Central memory CD8-positive, alpha-beta T cell (primary cell): ENCODE results near the gene MYCBPAP.
"Not testable (repeated sequence)": the region's sequence is repeated elsewhere in the genome, so short reads cannot be mapped to it uniquely, and the experiment has no call there.

Experiments used
- ATAC-seq: fragments of 150-1000 bp; cut with Tn5 transposase; replicated peaks from 2 replicates; pipeline ENCODE4 v1.10.0; 2022; ENCODE audit warnings: mild to moderate bottlenecking, moderate FRiP score, moderate number of reproducible peaks; ENCODE audit not compliant: poor library complexity, severe bottlenecking; ENCODE audit errors: extremely low read depth
- DNase-seq, 2 donors: peaks; one replicate each; pipeline ENCODE4 v3.0.0; 2021; ENCODE audit warnings: low spot score in 2 of 2
- H3K27ac Mint-ChIP-seq: one replicate; pipeline ENCODE4 v1.8.0; 2022; ENCODE audit warnings: low read depth, mild to moderate bottlenecking, moderate library complexity, mixed read lengths
- H3K27me3 Mint-ChIP-seq: one replicate; pipeline ENCODE4 v1.8.0; 2022; ENCODE audit warnings: mixed read lengths
- H3K36me3 Mint-ChIP-seq: one replicate; pipeline ENCODE4 v1.8.0; 2022; ENCODE audit warnings: mild to moderate bottlenecking, moderate library complexity, mixed read lengths; ENCODE audit not compliant: insufficient read depth
- H3K4me1 Mint-ChIP-seq: one replicate; pipeline ENCODE4 v1.8.0; 2022; ENCODE audit warnings: mixed read lengths
- H3K4me3 Mint-ChIP-seq: one replicate; pipeline ENCODE4 v1.8.0; 2022; ENCODE audit warnings: mild to moderate bottlenecking, moderate library complexity, mixed read lengths
- H3K9me3 Mint-ChIP-seq: one replicate; pipeline ENCODE4 v1.8.0; 2022; ENCODE audit warnings: mixed read lengths

MYCBPAP gene

GRCh38 chr17:50467114-50467854, 41.0 kb upstream of the MYCBPAP start:
- Mint-ChIP-seq H3K27me3 (peaks cover 32% of the 10 kb centered on the region), H3K4me1 (peaks cover 20% of the 10 kb centered on the region), H3K4me3 (peak overlapping the region; percentile 7), H3K27ac (peak overlapping the region; percentile 46), H3K36me3 (peaks cover 2% of the 10 kb centered on the region), H3K9me3 (no peaks in the 10 kb centered on the region)
- DNase-seq (no peak), ATAC-seq (no peak)

GRCh38 chr17:50467855-50468303, 40.4 kb upstream of the MYCBPAP start:
- peaks cover 32% of the 10 kb centered on the region for H3K27me3 Mint-ChIP-seq
- no peak overlapping the region for H3K27ac Mint-ChIP-seq
- no peaks in the 10 kb centered on the region for H3K9me3 Mint-ChIP-seq
- H3K36me3 Mint-ChIP-seq: peaks cover 2% of the 10 kb centered on the region
- DNase-seq: no peak
- peaks cover 20% of the 10 kb centered on the region for H3K4me1 Mint-ChIP-seq
- peak overlapping the region; percentile 7 for H3K4me3 Mint-ChIP-seq
- no peak for ATAC-seq

GRCh38 chr17:50468304-50469207, 39.7 kb upstream of the MYCBPAP start, which contains the start of gene CHAD:
Gene CHAD (minus strand): TSS chr17:50468880. CDS start chr17:50468813, 67 bp downstream.
- DNase-seq (no peak), ATAC-seq (no peak)
- Mint-ChIP-seq H3K36me3 (peaks cover 2% of the 10 kb centered on the region), H3K27ac (no peak within 1 kb of the TSS), H3K4me3 (peak within 1 kb of the TSS; percentile 48), H3K9me3 (no peaks in the 10 kb centered on the region), H3K27me3 (peaks cover 32% of the 10 kb centered on the region), H3K4me1 (peaks cover 20% of the 10 kb centered on the region)

- ATAC-seq (no peak), DNase-seq (no peak)
- H3K27me3 Mint-ChIP-seq: peaks cover 32% of the 10 kb centered on the region
- peaks cover 20% of the 10 kb centered on the region for H3K4me1 Mint-ChIP-seq
- no peak overlapping the region for H3K27ac Mint-ChIP-seq
- peak overlapping the region; percentile 9 for H3K4me3 Mint-ChIP-seq
- no peaks in the 10 kb centered on the region for H3K9me3 Mint-ChIP-seq
- peaks cover 2% of the 10 kb centered on the region for H3K36me3 Mint-ChIP-seq
These were observed 39.0 kb upstream of the MYCBPAP start for GRCh38 chr17:50469208-50469605.

GRCh38 chr17:50469671-50470305, 38.5 kb upstream of the MYCBPAP start:
- H3K4me3 Mint-ChIP-seq: peak overlapping the region; percentile 9
- H3K36me3 Mint-ChIP-seq: peaks cover 2% of the 10 kb centered on the region
- H3K9me3 Mint-ChIP-seq: no peaks in the 10 kb centered on the region
- no peak overlapping the region for H3K27ac Mint-ChIP-seq
- ATAC-seq (no peak), DNase-seq (no peak)
- peaks cover 31% of the 10 kb centered on the region for H3K27me3 Mint-ChIP-seq
- peaks cover 20% of the 10 kb centered on the region for H3K4me1 Mint-ChIP-seq

- no peak overlapping the region for H3K27ac Mint-ChIP-seq
- H3K4me1 Mint-ChIP-seq: peaks cover 20% of the 10 kb centered on the region
- no peaks in the 10 kb centered on the region for H3K9me3 Mint-ChIP-seq
- H3K27me3 Mint-ChIP-seq: peaks cover 24% of the 10 kb centered on the region
- H3K4me3 Mint-ChIP-seq: no peak overlapping the region
- no peak for DNase-seq
- no peak for ATAC-seq
- H3K36me3 Mint-ChIP-seq: peaks cover 2% of the 10 kb centered on the region
These were observed 37.8 kb upstream of the MYCBPAP start for GRCh38 chr17:50470426-50470825.

- DNase-seq (no peak), ATAC-seq (no peak)
- Mint-ChIP-seq H3K9me3 (no peaks in the 10 kb centered on the region), H3K27me3 (peaks cover 22% of the 10 kb centered on the region), H3K4me3 (no peak overlapping the region), H3K27ac (no peak overlapping the region), H3K4me1 (peaks cover 20% of the 10 kb centered on the region), H3K36me3 (peaks cover 2% of the 10 kb centered on the region)
These were observed 37.0 kb upstream of the MYCBPAP start for GRCh38 chr17:50471009-50471905.

GRCh38 chr17:50472286-50472685, 36.0 kb upstream of the MYCBPAP start:
- H3K4me3 Mint-ChIP-seq: no peak overlapping the region
- H3K36me3 Mint-ChIP-seq: peaks cover 2% of the 10 kb centered on the region
- no peak for DNase-seq
- no peak overlapping the region for H3K27ac Mint-ChIP-seq
- peaks cover 14% of the 10 kb centered on the region for H3K27me3 Mint-ChIP-seq
- H3K9me3 Mint-ChIP-seq: no peaks in the 10 kb centered on the region
- no peak for ATAC-seq
- H3K4me1 Mint-ChIP-seq: peaks cover 12% of the 10 kb centered on the region

- ATAC-seq, H3K36me3 Mint-ChIP-seq, H3K27me3 Mint-ChIP-seq, H3K4me1 Mint-ChIP-seq, H3K27ac Mint-ChIP-seq, DNase-seq, H3K9me3 Mint-ChIP-seq, H3K4me3 Mint-ChIP-seq: not testable (repeated sequence)
These were observed 35.5 kb upstream of the MYCBPAP start for GRCh38 chr17:50472761-50473161.

GRCh38 chr17:50473901-50474300, 34.3 kb upstream of the MYCBPAP start:
- Mint-ChIP-seq H3K9me3 (no peaks in the 10 kb centered on the region), H3K27me3 (no peaks in the 10 kb centered on the region), H3K27ac (no peak overlapping the region), H3K36me3 (peaks cover 3% of the 10 kb centered on the region), H3K4me3 (no peak overlapping the region), H3K4me1 (peaks cover 7% of the 10 kb centered on the region)
- no peak for DNase-seq
- ATAC-seq: no peak

GRCh38 chr17:50474523-50474922, 33.7 kb upstream of the MYCBPAP start:
- H3K9me3 Mint-ChIP-seq: no peaks in the 10 kb centered on the region

GRCh38 chr17:50475362-50475761, 32.9 kb upstream of the MYCBPAP start:
- DNase-seq (no peak), ATAC-seq (no peak)
- Mint-ChIP-seq H3K27ac (no peak overlapping the region), H3K9me3 (no peaks in the 10 kb centered on the region), H3K27me3 (no peaks in the 10 kb centered on the region), H3K4me1 (peaks cover 20% of the 10 kb centered on the region), H3K36me3 (peaks cover 5% of the 10 kb centered on the region), H3K4me3 (no peak overlapping the region)

More at GRCh38 chr17:50474523-50474922, 33.7 kb upstream of the MYCBPAP start:
- ATAC-seq: no peak
- H3K27ac Mint-ChIP-seq: no peak overlapping the region
- H3K27me3 Mint-ChIP-seq: no peaks in the 10 kb centered on the region
- DNase-seq: no peak
- H3K4me1 Mint-ChIP-seq: peaks cover 12% of the 10 kb centered on the region
- H3K36me3 Mint-ChIP-seq: peaks cover 5% of the 10 kb centered on the region
- H3K4me3 Mint-ChIP-seq: no peak overlapping the region
